HepG2 (cell line): ENCODE data around the gene EFEMP2. TPM values are rescaled to one million over a fixed set of nuclear protein-coding genes. Genes with fewer than 3 reads are reported as not detected.

Source experiments
- AHR ChIP-seq: IDR thresholded peaks from 2 replicates; pipeline ENCODE4 v1.6.1; 2018; ENCODE audit warnings: missing genetic modification reagents, missing compliant biosample characterization
- ATF3 ChIP-seq: sonication (generic); formaldehyde crosslinking; IDR thresholded peaks from 2 replicates; pipeline ENCODE4 v1.4.0; 2020; ENCODE audit warnings: missing genetic modification reagents
- NR2F1 ChIP-seq, 2 experiments: fragments of 450-650 bp in 1 of 2; formaldehyde crosslinking in 1 of 2; IDR thresholded peaks; 2 replicates each; pipeline versions ENCODE4 v1.5.0 to v1.6.1; 2016 to 2020; ENCODE audit warnings: mild to moderate bottlenecking in 1 of 2, missing compliant biosample characterization in 1 of 2, missing genetic modification reagents in 1 of 2, moderate library complexity in 1 of 2
- USF2 ChIP-seq, 2 experiments: sonication (generic) in 1 of 2; formaldehyde crosslinking in 1 of 2; IDR thresholded peaks; 2 replicates each; pipeline versions ENCODE4 v1.5.1 to v1.6.1; 2011 to 2020; ENCODE audit warnings: borderline replicate concordance in 1 of 2, low read depth in 1 of 2, low read length in 1 of 2, mild to moderate bottlenecking in 1 of 2, missing genetic modification reagents in 1 of 2, moderate library complexity in 1 of 2
- ZFP36L1 ChIP-seq: sonication (generic); formaldehyde crosslinking; IDR thresholded peaks from 2 replicates; pipeline ENCODE4 v1.8.0; 2022; ENCODE audit warnings: mild to moderate bottlenecking, missing genetic modification reagents, moderate library complexity
- ZFP41 ChIP-seq: sonication (generic); formaldehyde crosslinking; IDR thresholded peaks from 2 replicates; pipeline ENCODE4 v1.4.0; 2020; ENCODE audit warnings: mild to moderate bottlenecking, missing genetic modification reagents, borderline replicate concordance
- ZMYM3 ChIP-seq: sonication (generic); formaldehyde crosslinking; IDR thresholded peaks from 2 replicates; pipeline ENCODE4 v1.5.1; 2020; ENCODE audit warnings: mild to moderate bottlenecking, missing genetic modification reagents
- ZNF274 ChIP-seq: sonication (generic); formaldehyde crosslinking; IDR thresholded peaks from 2 replicates; pipeline ENCODE4 v1.5.1; 2020; ENCODE audit warnings: mild to moderate bottlenecking, missing genetic modification reagents
- ZNF382 ChIP-seq: sonication (generic); formaldehyde crosslinking; IDR thresholded peaks from 2 replicates; pipeline ENCODE4 v1.5.0; 2020; ENCODE audit warnings: missing genetic modification reagents, mild to moderate bottlenecking, borderline replicate concordance
- ZNF615 ChIP-seq: sonication (generic); formaldehyde crosslinking; IDR thresholded peaks from 2 replicates; pipeline ENCODE4 v1.5.0; 2020; ENCODE audit warnings: mild to moderate bottlenecking, missing genetic modification reagents, borderline replicate concordance
- ZNF740 ChIP-seq: sonication (generic); formaldehyde crosslinking; IDR thresholded peaks from 2 replicates; pipeline ENCODE4 v1.4.0; 2020; ENCODE audit warnings: missing genetic modification reagents
- polyA plus RNA-seq, 8 experiments: library from polyadenylated mRNA; depleted of rRNA in 3 of 8; stranded (reverse) in 7 of 8; unstranded in 1 of 8; fragments of >200 nt; fragmentation: Illumina TruSeq in 4 of 8; extraction: Trizol in 4 of 8; gene quantifications; 2 replicates each; pipeline versions ENCODE4 v1.2.1 to v1.2.3, GENCODE V29; 2011 to 2016; ENCODE audit warnings: low read depth in 4 of 8, missing spikeins in 1 of 8, mixed read lengths in 1 of 8; ENCODE audit not compliant: insufficient read depth in 1 of 8
- total RNA-seq, 5 experiments: library from RNA; depleted of rRNA; stranded (reverse); fragments of >200 nt; fragmentation: Illumina TruSeq; extraction: Trizol; gene quantifications; 2 replicates each; pipeline ENCODE4 v1.2.3, GENCODE V29; 2016; ENCODE audit warnings: low read depth in 1 of 5
- TF ChIP-seq, protein P1 (sequence below): sonication (generic); formaldehyde crosslinking; IDR thresholded peaks from 2 replicates; pipeline ENCODE4 v1.9.0; 2021; ENCODE audit warnings: missing genetic modification reagents, mild to moderate bottlenecking, borderline replicate concordance
- TF ChIP-seq, protein P2 (sequence below): IDR thresholded peaks from 2 replicates; pipeline ENCODE4 v1.6.1; 2016; ENCODE audit warnings: low read depth, missing genetic modification reagents, missing compliant biosample characterization

The EFEMP2 gene
- total and polyA plus RNA-seq, 2 of the 13 experiments (the other 11 are each of a cell fraction or from before 2014, with no cell fraction given), result 7.4 to 29.7 TPM

- TF ChIP-seq USF2 (IDR thresholded peaks at IDR 0.05; ENCODE audit: low read depth, low read length), result peak; percentile 69
- peak; percentile 94 for TF ChIP-seq USF2 (CRISPR knock-in tag; IDR thresholded peaks at IDR 0.05; ENCODE audit: borderline replicate concordance)
- no peak for TF ChIP-seq ZNF382 (CRISPR knock-in tag)
- TF ChIP-seq, protein P1, sequence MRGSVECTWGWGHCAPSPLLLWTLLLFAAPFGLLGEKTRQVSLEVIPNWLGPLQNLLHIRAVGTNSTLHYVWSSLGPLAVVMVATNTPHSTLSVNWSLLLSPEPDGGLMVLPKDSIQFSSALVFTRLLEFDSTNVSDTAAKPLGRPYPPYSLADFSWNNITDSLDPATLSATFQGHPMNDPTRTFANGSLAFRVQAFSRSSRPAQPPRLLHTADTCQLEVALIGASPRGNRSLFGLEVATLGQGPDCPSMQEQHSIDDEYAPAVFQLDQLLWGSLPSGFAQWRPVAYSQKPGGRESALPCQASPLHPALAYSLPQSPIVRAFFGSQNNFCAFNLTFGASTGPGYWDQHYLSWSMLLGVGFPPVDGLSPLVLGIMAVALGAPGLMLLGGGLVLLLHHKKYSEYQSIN (CRISPR knock-in tag), result no peak
- no peak for TF ChIP-seq ZNF615
- TF ChIP-seq, protein P2, sequence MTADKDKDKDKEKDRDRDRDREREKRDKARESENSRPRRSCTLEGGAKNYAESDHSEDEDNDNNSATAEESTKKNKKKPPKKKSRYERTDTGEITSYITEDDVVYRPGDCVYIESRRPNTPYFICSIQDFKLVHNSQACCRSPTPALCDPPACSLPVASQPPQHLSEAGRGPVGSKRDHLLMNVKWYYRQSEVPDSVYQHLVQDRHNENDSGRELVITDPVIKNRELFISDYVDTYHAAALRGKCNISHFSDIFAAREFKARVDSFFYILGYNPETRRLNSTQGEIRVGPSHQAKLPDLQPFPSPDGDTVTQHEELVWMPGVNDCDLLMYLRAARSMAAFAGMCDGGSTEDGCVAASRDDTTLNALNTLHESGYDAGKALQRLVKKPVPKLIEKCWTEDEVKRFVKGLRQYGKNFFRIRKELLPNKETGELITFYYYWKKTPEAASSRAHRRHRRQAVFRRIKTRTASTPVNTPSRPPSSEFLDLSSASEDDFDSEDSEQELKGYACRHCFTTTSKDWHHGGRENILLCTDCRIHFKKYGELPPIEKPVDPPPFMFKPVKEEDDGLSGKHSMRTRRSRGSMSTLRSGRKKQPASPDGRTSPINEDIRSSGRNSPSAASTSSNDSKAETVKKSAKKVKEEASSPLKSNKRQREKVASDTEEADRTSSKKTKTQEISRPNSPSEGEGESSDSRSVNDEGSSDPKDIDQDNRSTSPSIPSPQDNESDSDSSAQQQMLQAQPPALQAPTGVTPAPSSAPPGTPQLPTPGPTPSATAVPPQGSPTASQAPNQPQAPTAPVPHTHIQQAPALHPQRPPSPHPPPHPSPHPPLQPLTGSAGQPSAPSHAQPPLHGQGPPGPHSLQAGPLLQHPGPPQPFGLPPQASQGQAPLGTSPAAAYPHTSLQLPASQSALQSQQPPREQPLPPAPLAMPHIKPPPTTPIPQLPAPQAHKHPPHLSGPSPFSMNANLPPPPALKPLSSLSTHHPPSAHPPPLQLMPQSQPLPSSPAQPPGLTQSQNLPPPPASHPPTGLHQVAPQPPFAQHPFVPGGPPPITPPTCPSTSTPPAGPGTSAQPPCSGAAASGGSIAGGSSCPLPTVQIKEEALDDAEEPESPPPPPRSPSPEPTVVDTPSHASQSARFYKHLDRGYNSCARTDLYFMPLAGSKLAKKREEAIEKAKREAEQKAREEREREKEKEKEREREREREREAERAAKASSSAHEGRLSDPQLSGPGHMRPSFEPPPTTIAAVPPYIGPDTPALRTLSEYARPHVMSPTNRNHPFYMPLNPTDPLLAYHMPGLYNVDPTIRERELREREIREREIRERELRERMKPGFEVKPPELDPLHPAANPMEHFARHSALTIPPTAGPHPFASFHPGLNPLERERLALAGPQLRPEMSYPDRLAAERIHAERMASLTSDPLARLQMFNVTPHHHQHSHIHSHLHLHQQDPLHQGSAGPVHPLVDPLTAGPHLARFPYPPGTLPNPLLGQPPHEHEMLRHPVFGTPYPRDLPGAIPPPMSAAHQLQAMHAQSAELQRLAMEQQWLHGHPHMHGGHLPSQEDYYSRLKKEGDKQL (CRISPR knock-in tag), result no peak
- no peak for TF ChIP-seq ZFP41
- TF ChIP-seq ZNF274 (CRISPR knock-in tag), result 0 out of 2 replicates have a peak, but pooled peaks have one; percentile 56
- TF ChIP-seq ATF3 (CRISPR knock-in tag), result no peak
- TF ChIP-seq NR2F1 (CRISPR knock-in tag; IDR thresholded peaks at IDR 0.05), result peak in 1 of 2 experiments; percentile 28; a peak in 1 of 4 replicates
- 0 out of 2 replicates have a peak, but pooled peaks have one; percentile 49 for TF ChIP-seq ZFP36L1 (CRISPR knock-in tag)
- peak; percentile 97 for TF ChIP-seq ZMYM3 (CRISPR knock-in tag)
- TF ChIP-seq ZNF740 (CRISPR knock-in tag), result no peak
- TF ChIP-seq AHR, result no peak
Observed at GRCh38 chr11:65873318-65874156, 937 bp upstream of the EFEMP2 start (continued).
